GM23338 (cell line): ENCODE data around the gene MPP4. TPM values are rescaled to one million over a fixed set of nuclear protein-coding genes. Genes with fewer than 3 reads are reported as not detected.

Source experiments
- ATAC-seq: fragments of 200-7000 bp; cut with Tn5 transposase; 3 replicates; pipeline ENCODE4 v1.9.1; 2020
- DNase-seq: peaks from one replicate; pipeline ENCODE4 v3.0.0-alpha.2; 2015; ENCODE audit warnings: low spot score
- H2AFZ ChIP-seq: fragments of 200-600 bp; sonication (generic); 2 replicates; pipeline ENCODE4 v1.8.0; 2016; ENCODE audit warnings: antibody characterized with exemption, mild to moderate bottlenecking, moderate library complexity
- H3F3A ChIP-seq: fragments of 200-600 bp; sonication (generic); replicated peaks from 2 replicates; pipeline ENCODE4 v1.8.0; 2017; ENCODE audit warnings: antibody characterized with exemption, mixed run types, low read depth
- H3K27ac ChIP-seq: fragments of 200-600 bp; sonication (generic); 2 replicates; pipeline ENCODE4 v1.6.1; 2016; ENCODE audit warnings: low read depth
- H3K27me3 ChIP-seq: fragments of 200-600 bp; sonication (generic); 2 replicates; pipeline ENCODE4 v1.8.0; 2016; ENCODE audit warnings: mild to moderate bottlenecking, mixed run types, moderate library complexity; ENCODE audit not compliant: insufficient read depth
- H3K36me3 ChIP-seq: fragments of 200-600 bp; sonication (generic); 2 replicates; pipeline ENCODE4 v1.8.0; 2016; ENCODE audit warnings: mild to moderate bottlenecking; ENCODE audit not compliant: insufficient read depth
- H3K4me1 ChIP-seq: fragments of 200-600 bp; sonication (generic); 2 replicates; pipeline ENCODE4 v1.8.0; 2016; ENCODE audit warnings: mild to moderate bottlenecking, moderate library complexity; ENCODE audit not compliant: insufficient read depth
- H3K4me2 ChIP-seq: fragments of 200-600 bp; sonication (generic); 2 replicates; pipeline ENCODE4 v1.7.1; 2017; ENCODE audit warnings: mixed run types
- H3K4me3 ChIP-seq: fragments of 200-600 bp; sonication (generic); 2 replicates; pipeline ENCODE4 v1.6.1; 2016; ENCODE audit warnings: mixed run types
- H3K79me2 ChIP-seq: fragments of 200-600 bp; sonication (generic); replicated peaks from 2 replicates; pipeline ENCODE4 v1.8.0; 2017; ENCODE audit warnings: mild to moderate bottlenecking; ENCODE audit not compliant: insufficient read depth
- H3K9me2 ChIP-seq: fragments of 200-600 bp; sonication (generic); 2 replicates; pipeline ENCODE4 v1.8.0; 2017; ENCODE audit not compliant: insufficient read depth
- H4K20me1 ChIP-seq: fragments of 200-600 bp; sonication (generic); replicated peaks from 2 replicates; pipeline ENCODE4 v1.8.0; 2017; ENCODE audit warnings: mild to moderate bottlenecking; ENCODE audit not compliant: insufficient read depth
- H3K27ac Mint-ChIP-seq: 2 replicates; pipeline ENCODE4 v1.8.0; 2020; ENCODE audit warnings: inconsistent platforms, mild to moderate bottlenecking, moderate library complexity, mixed read lengths
- H3K27me3 Mint-ChIP-seq: 3 replicates; pipeline ENCODE4 v1.8.0; 2022; ENCODE audit warnings: low read depth, mild to moderate bottlenecking, moderate library complexity, mixed read lengths, inconsistent platforms; ENCODE audit not compliant: insufficient read depth, poor library complexity
- H3K36me3 Mint-ChIP-seq: 3 replicates; pipeline ENCODE4 v1.8.0; 2021; ENCODE audit warnings: low read depth, mild to moderate bottlenecking, inconsistent platforms, moderate library complexity, mixed read lengths
- H3K4me1 Mint-ChIP-seq: 3 replicates; pipeline ENCODE4 v1.8.0; 2020; ENCODE audit warnings: mild to moderate bottlenecking, inconsistent platforms, mixed read lengths
- H3K4me3 Mint-ChIP-seq: 3 replicates; pipeline ENCODE4 v1.8.0; 2021; ENCODE audit warnings: moderate library complexity, mild to moderate bottlenecking, inconsistent platforms, mixed read lengths
- H3K9me3 Mint-ChIP-seq: 3 replicates; pipeline ENCODE4 v1.8.0; 2020; ENCODE audit warnings: moderate library complexity, mild to moderate bottlenecking, inconsistent platforms, mixed read lengths
- CREB1 ChIP-seq: fragments of 250-450 bp; sonication (Bioruptor Pico); IDR thresholded peaks from 2 replicates; pipeline ENCODE4 v1.5.0; 2020; ENCODE audit warnings: low read depth, mild to moderate bottlenecking, moderate library complexity
- CTCF ChIP-seq, 2 experiments: fragments of 200-600 bp in 1 of 2; sonication (generic) in 1 of 2; conservative IDR thresholded peaks; 2 replicates each; pipeline versions ENCODE4 v1.5.1 to v1.6.1; 2016 to 2017; ENCODE audit warnings: antibody characterized with exemption in 2 of 2, low read depth in 2 of 2, mild to moderate bottlenecking in 2 of 2, moderate library complexity in 1 of 2
- EZH2phosphoT487 ChIP-seq: fragments of 200-600 bp; sonication (generic); IDR thresholded peaks from one replicate; pipeline ENCODE4 v1.8.1; 2018; ENCODE audit warnings: antibody characterized with exemption; ENCODE audit not compliant: unreplicated experiment
- JUNB ChIP-seq: IDR thresholded peaks from one replicate; pipeline ENCODE4 v1.6.1; 2016; ENCODE audit warnings: antibody characterized with exemption; ENCODE audit not compliant: unreplicated experiment
- NANOG ChIP-seq: IDR thresholded peaks from 2 replicates; pipeline ENCODE4 v1.6.1; 2016; ENCODE audit warnings: antibody characterized with exemption, borderline replicate concordance
- POLR2AphosphoS5 ChIP-seq: IDR thresholded peaks from 2 replicates; pipeline ENCODE4 v1.6.1; 2016; ENCODE audit warnings: antibody characterized with exemption, low read depth
- REST ChIP-seq: IDR thresholded peaks from one replicate; pipeline ENCODE4 v1.6.1; 2018; ENCODE audit warnings: antibody characterized with exemption; ENCODE audit not compliant: unreplicated experiment
- STAT1 ChIP-seq: IDR thresholded peaks from one replicate; pipeline ENCODE4 v1.6.1; 2016; ENCODE audit warnings: antibody characterized with exemption; ENCODE audit not compliant: unreplicated experiment
- ZNF462 ChIP-seq: fragments of 250-450 bp; sonication (Bioruptor Pico); IDR thresholded peaks from 2 replicates; pipeline ENCODE4 v1.5.0; 2020; ENCODE audit warnings: mild to moderate bottlenecking, moderate library complexity
- polyA plus RNA-seq: library from polyadenylated mRNA; unstranded; fragments of >200 nt; fragmentation: Nextera tagmentation; extraction: Ambion mirVana; gene quantifications from 2 replicates; pipeline ENCODE4 v1.2.1, GENCODE V29; 2016
- total RNA-seq: library from RNA; depleted of rRNA; stranded (reverse); fragments of >200 nt; shearing (Covaris generic); gene quantifications from 2 replicates; pipeline ENCODE4 v1.2.3, GENCODE V29; 2014

The MPP4 gene
- total and polyA plus RNA-seq, 2 experiments from 2014 or later: not detected

- Histone ChIP-seq H3K4me3 (no peak overlapping the region), H3K27ac (no peak overlapping the region), H2AFZ (no peak overlapping the region), H3K27me3 (no peaks in the 10 kb centered on the region), H3K79me2 (no peaks in the 10 kb centered on the region), H3K4me1 (no peaks in the 10 kb centered on the region), H3K36me3 (peaks cover 64% of the 10 kb centered on the region), H3F3A (no peaks in the 10 kb centered on the region), H3K4me2 (no peak overlapping the region), H3K9me2 (no peaks in the 10 kb centered on the region), H4K20me1 (0 out of 2 replicates have a peak, but pooled peaks cover 10% of the 10 kb centered on the region)
- ATAC-seq (no peak), DNase-seq (no peak)
- no peak overlapping the region for H3K27ac Mint-ChIP-seq
- H3K9me3 Mint-ChIP-seq: no peaks in the 10 kb centered on the region
- no peak overlapping the region for H3K4me3 Mint-ChIP-seq
- H3K36me3 Mint-ChIP-seq: peaks cover 66% of the 10 kb centered on the region
- H3K27me3 Mint-ChIP-seq: no peaks in the 10 kb centered on the region
- H3K4me1 Mint-ChIP-seq: no peaks in the 10 kb centered on the region
- TF ChIP-seq JUNB: no peak
- no peak for TF ChIP-seq STAT1
- no peak for TF ChIP-seq EZH2phosphoT487
- no peak for TF ChIP-seq POLR2AphosphoS5
Observed at GRCh38 chr2:201630577-201630976, 67.9 kb downstream of the MPP4 start.

GRCh38 chr2:201628545-201628944 lies 69.9 kb downstream of the MPP4 start:
- TF ChIP-seq REST (no peak), CREB1 (CRISPR knock-in tag) (no peak), JUNB (no peak), CTCF (conservative IDR thresholded peaks at IDR 0.05; ENCODE audit: low read depth in 2 of 2) (no peak), NANOG (no peak), ZNF462 (CRISPR knock-in tag) (no peak), POLR2AphosphoS5 (no peak)
- Histone ChIP-seq H3K4me2 (no peak overlapping the region), H3F3A (no peaks in the 10 kb centered on the region), H3K4me3 (no peak overlapping the region), H3K36me3 (peaks cover 58% of the 10 kb centered on the region), H3K27me3 (no peaks in the 10 kb centered on the region), H2AFZ (no peak overlapping the region), H4K20me1 (0 out of 2 replicates have a peak, but pooled peaks cover 10% of the 10 kb centered on the region), H3K79me2 (no peaks in the 10 kb centered on the region), H3K9me2 (no peaks in the 10 kb centered on the region), H3K27ac (no peak overlapping the region), H3K4me1 (no peaks in the 10 kb centered on the region)
- peaks cover 59% of the 10 kb centered on the region for H3K36me3 Mint-ChIP-seq
- ATAC-seq (no peak), DNase-seq (no peak)
- H3K27ac Mint-ChIP-seq: no peak overlapping the region
- no peaks in the 10 kb centered on the region for H3K4me1 Mint-ChIP-seq
- no peaks in the 10 kb centered on the region for H3K27me3 Mint-ChIP-seq
- no peak overlapping the region for H3K4me3 Mint-ChIP-seq
- H3K9me3 Mint-ChIP-seq: no peaks in the 10 kb centered on the region
